ENCODE measurements around the gene SFSWAP. TPM values are rescaled to one million over a fixed set of nuclear protein-coding genes. Genes with fewer than 3 reads are reported as not detected.
A peak's percentile ranks its signal among the peaks of the same experiment; 100 is the strongest.
"Not testable (repeated sequence)": the region's sequence is repeated elsewhere in the genome, so short reads cannot be mapped to it uniquely, and the experiment has no call there.

Gene SFSWAP
- total RNA-seq, 1 donor from 2014 or later: 46.9 TPM

DNA sequence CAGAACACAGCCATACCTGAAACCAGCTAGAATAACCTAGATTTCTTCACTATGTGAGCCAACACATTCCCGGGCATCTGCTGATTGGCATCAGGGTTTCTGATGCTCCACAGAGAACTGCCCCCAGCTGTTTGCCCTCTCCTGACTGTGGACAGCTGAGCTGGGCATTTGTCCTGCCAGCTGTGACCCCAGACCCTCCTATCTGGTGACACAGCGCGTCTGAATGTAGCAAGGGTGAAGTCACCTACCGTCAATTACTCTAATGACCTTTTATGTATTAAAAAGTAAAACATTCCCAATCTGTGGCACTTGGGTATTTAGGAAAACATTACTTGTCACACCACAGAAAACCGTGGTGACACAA is 29.7 kb upstream of the SFSWAP start:
- Histone ChIP-seq H3K36me3 (no peaks in the 10 kb centered on the region), H3K27me3 (ENCODE audit: low read depth) (peaks cover 5% of the 10 kb centered on the region), H3K9me3 (no peaks in the 10 kb centered on the region), H3K4me1 (no peaks in the 10 kb centered on the region), H3K4me3 (no peak overlapping the region), H3K27ac (no peak overlapping the region)
- no peak for TF ChIP-seq CTCF (IDR thresholded peaks at IDR 0.05)
- no peak for ATAC-seq
- intact Hi-C loops (cut with DNase I): no loop called here
- DNase-seq: no peak

DNA sequence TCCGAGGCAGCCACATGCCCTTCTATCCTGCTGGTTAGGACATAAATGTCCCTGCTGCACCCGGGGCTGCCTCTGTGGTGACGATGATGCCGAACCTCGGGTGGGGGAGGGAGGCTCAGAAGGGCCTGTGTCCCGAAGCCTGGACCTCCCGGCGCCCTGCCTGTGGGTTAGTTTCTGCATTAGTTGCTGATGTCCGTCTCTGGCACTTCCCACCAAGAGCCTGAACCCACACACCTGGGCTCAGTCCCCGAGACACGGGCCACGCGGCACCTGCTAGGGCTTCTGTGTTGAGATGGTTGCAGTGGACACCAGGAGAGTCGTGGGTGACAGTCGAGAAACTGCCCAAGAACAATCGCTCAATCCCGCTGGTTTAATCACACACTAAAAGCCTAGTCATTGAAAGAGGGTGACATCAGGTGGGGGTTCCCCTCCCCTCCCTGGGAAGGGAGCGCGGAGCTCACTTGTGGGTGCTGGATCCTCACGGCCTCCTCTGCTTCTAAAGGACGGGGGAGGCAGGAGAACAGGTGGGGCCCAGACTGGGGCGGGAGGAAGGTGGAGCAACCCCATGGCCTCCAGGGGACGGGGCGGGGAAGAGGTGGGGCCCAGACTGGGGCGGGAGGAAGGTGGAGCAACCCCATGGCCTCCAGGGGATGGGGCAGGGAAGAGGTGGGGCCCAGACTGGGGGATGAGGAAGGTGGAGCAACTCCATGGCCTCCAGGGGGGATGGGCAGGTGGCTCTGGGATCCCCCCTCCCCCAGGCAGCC is 29.0 kb upstream of the SFSWAP start:
- H3K4me3 ChIP-seq: not testable (repeated sequence)
- ATAC-seq: peak; percentile 92 to 94

GRCh38 chr12:131682510-131682895 is 28.4 kb upstream of the SFSWAP start:
- no peaks in the 10 kb centered on the region for H3K4me1 ChIP-seq
- DNase-seq (no peak), ATAC-seq (no peak)
- H3K27ac ChIP-seq: no peak overlapping the region
- peaks cover 5% of the 10 kb centered on the region for H3K27me3 ChIP-seq (ENCODE audit: low read depth)
- H3K4me3 ChIP-seq: no peak overlapping the region
- H3K9me3 ChIP-seq: no peaks in the 10 kb centered on the region
- intact Hi-C loops (cut with DNase I): no loop called here
- no peak for TF ChIP-seq CTCF (IDR thresholded peaks at IDR 0.05)
- no peaks in the 10 kb centered on the region for H3K36me3 ChIP-seq

More for the DNA sequence above, 29.0 kb upstream of the SFSWAP start:
- H3K36me3 ChIP-seq; H3K9me3 ChIP-seq; intact Hi-C loops (cut with DNase I); H3K27me3 ChIP-seq (ENCODE audit: low read depth); H3K27ac ChIP-seq; H3K4me1 ChIP-seq: not testable (repeated sequence)
- peak; percentile 68 for DNase-seq

DNA sequence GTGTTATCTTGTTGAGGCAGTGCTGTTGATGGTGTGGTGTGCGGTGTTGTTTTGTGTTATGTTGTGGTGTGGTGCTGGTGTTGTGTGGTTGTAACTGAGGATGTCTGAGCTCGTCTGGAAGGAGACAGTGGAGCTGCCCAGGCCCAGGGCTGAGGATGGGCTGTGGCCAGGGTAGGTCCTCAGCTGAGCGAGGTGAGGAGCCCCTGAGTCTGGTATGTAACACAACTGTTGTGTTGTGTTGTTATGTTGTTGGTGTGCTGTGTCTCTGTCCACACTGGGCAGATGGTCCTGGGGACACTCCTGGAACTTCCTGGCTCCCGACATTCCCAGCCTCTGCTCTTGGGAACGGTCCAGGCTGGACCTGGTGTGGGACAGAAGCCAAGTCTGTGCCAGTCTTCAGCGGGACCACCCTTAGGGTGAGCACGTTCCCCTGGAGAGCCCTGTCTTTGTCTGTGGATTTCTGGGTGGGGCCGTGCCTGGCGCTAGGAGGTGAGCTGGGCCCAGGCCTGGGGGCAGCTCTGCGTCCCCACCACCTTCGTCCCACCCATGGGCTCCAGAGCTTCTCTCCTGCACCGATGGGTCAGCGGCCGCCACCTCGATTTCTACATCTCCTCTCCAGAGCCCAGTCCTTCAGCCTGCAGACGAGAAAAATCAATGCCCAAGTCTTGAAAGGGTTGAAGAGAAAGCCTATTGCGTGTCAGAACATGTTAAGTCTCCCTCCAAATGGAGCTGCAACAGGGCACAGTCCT is 27.4 kb upstream of the SFSWAP start:
- TF ChIP-seq CTCF (IDR thresholded peaks at IDR 0.05): no peak
- ATAC-seq (no peak), DNase-seq (no peak)
- Histone ChIP-seq H3K36me3 (no peaks in the 10 kb centered on the region), H3K27ac (no peak overlapping the region), H3K4me1 (no peaks in the 10 kb centered on the region), H3K27me3 (ENCODE audit: low read depth) (peaks cover 5% of the 10 kb centered on the region), H3K9me3 (no peaks in the 10 kb centered on the region), H3K4me3 (no peak overlapping the region)
- intact Hi-C loops (cut with DNase I): no loop called here

GRCh38 chr12:131684015-131684725 is 26.7 kb upstream of the SFSWAP start:
- no peak overlapping the region for H3K4me3 ChIP-seq
- no peak for DNase-seq
- no peak for TF ChIP-seq CTCF (IDR thresholded peaks at IDR 0.05)
- H3K27ac ChIP-seq: no peak overlapping the region
- H3K27me3 ChIP-seq (ENCODE audit: low read depth): no peaks in the 10 kb centered on the region
- intact Hi-C loops (cut with DNase I): no loop called here
- H3K36me3 ChIP-seq: no peaks in the 10 kb centered on the region
- ATAC-seq: no peak
- H3K4me1 ChIP-seq: no peaks in the 10 kb centered on the region
- H3K9me3 ChIP-seq: no peaks in the 10 kb centered on the region
